Thymus (tissue), 11 donors: Measurements from ENCODE around the gene ZDHHC7. TPM values are rescaled to one million over a fixed set of nuclear protein-coding genes. Genes with fewer than 3 reads are reported as not detected.

Experiments used
- DNase-seq, 9 donors: peaks; one replicate each; pipeline ENCODE4 v3.0.0-alpha.2; 2013; ENCODE audit warnings: low spot score in 9 of 9, low read depth in 6 of 9, missing footprints in 1 of 9
- H3K27ac ChIP-seq, 2 donors: one replicate each; pipeline ENCODE4 v1.5.1; 2013; ENCODE audit warnings: control low read depth in 1 of 2, low read depth in 1 of 2, low read length in 1 of 2, mild to moderate bottlenecking in 1 of 2, moderate library complexity in 1 of 2
- H3K27me3 ChIP-seq, 2 donors: one replicate each; pipeline ENCODE4 v1.5.1; 2013; ENCODE audit warnings: low read length in 1 of 2; ENCODE audit not compliant: control insufficient read depth in 2 of 2, insufficient read depth in 1 of 2
- H3K36me3 ChIP-seq, 2 donors: one replicate each; pipeline ENCODE4 v1.5.1; 2013; ENCODE audit warnings: low read length in 1 of 2, mild to moderate bottlenecking in 1 of 2, moderate library complexity in 1 of 2; ENCODE audit not compliant: control insufficient read depth in 2 of 2, insufficient read depth in 2 of 2
- H3K4me1 ChIP-seq, 2 donors: one replicate each; pipeline ENCODE4 v1.5.1; 2013; ENCODE audit warnings: low read length in 2 of 2; ENCODE audit not compliant: control insufficient read depth in 2 of 2, insufficient read depth in 2 of 2
- H3K4me3 ChIP-seq, 2 donors: one replicate each; pipeline ENCODE4 v1.5.1; 2013; ENCODE audit warnings: low read length in 2 of 2, control low read depth in 1 of 2, mild to moderate bottlenecking in 1 of 2
- H3K9me3 ChIP-seq, 2 donors: one replicate each; pipeline ENCODE4 v1.5.1; 2013; ENCODE audit warnings: low read length in 1 of 2, mild to moderate bottlenecking in 1 of 2; ENCODE audit not compliant: control insufficient read depth in 2 of 2, insufficient read depth in 1 of 2
- WGBS: extraction: QIAGEN DNeasy Blood & Tissue Kit; methylation state at CpG from one replicate; pipeline ENCODE4 v1.1.7; 2013; 5-methylcytosine and 5-hydroxymethylcytosine counted together
- polyA plus RNA-seq: library from polyadenylated mRNA; stranded (reverse); fragments of 200-250 nt; gene quantifications from one replicate; pipeline ENCODE4 v1.2.3, GENCODE V29; 2013
- total RNA-seq: library from RNA; stranded (reverse); fragments of 120-200 nt; gene quantifications from one replicate; pipeline ENCODE4 v1.2.4, GENCODE V29; 2013
- donor health status: healthy.

The ZDHHC7 gene
- total and polyA plus RNA-seq, 2 donors: 19.0 to 24.6 TPM

GRCh38 chr16:84993926-84994325 lies 17.4 kb downstream of the ZDHHC7 start:
- Histone ChIP-seq H3K4me1 (peaks cover 0 to 3% of the 10 kb centered on the region in 2 donors), H3K27me3 (no peaks in the 10 kb centered on the region), H3K36me3 (peaks cover 38% of the 10 kb centered on the region in 2 donors), H3K27ac (no peak overlapping the region), H3K4me3 (no peak overlapping the region), H3K9me3 (no peaks in the 10 kb centered on the region)
- WGBS: over 99% methylated on average over 8 of the region's 8 CpGs
- DNase-seq: no peak

DNA sequence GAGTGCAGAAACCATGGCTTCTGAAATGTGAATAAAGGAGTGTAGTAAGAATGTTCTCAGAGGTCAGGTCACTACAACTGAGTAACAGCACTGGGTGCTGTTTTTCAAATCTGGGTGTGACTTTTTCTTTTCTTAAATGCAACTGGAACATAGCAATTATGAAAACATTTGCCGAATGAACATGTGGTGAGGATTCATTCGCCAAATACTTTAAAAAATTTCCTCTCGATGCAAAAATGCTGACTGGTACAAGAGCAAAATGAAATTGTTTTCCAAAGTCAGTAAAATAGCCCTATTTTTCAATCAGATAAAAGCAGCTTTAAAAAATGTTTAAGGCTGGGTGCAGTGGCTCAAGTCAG lies 18.6 kb downstream of the ZDHHC7 start:
- Histone ChIP-seq H3K27ac (no peak overlapping the region), H3K9me3 (no peaks in the 10 kb centered on the region), H3K36me3 (peaks cover 48 to 50% of the 10 kb centered on the region in 2 donors), H3K27me3 (no peaks in the 10 kb centered on the region), H3K4me1 (peaks cover 0 to 3% of the 10 kb centered on the region in 2 donors), H3K4me3 (no peak overlapping the region)
- no peak for DNase-seq
- 96% methylated on average over 3 of the region's 3 CpGs for WGBS

GRCh38 chr16:84990782-84991181 lies 20.6 kb downstream of the ZDHHC7 start:
- Histone ChIP-seq H3K4me3 (no peak overlapping the region), H3K4me1 (peaks cover 0 to 3% of the 10 kb centered on the region in 2 donors), H3K36me3 (peaks cover 65 to 67% of the 10 kb centered on the region in 2 donors), H3K9me3 (no peaks in the 10 kb centered on the region), H3K27ac (no peak overlapping the region), H3K27me3 (no peaks in the 10 kb centered on the region)
- WGBS: 98% methylated on average over 9 of the region's 9 CpGs
- DNase-seq: no peak

DNA sequence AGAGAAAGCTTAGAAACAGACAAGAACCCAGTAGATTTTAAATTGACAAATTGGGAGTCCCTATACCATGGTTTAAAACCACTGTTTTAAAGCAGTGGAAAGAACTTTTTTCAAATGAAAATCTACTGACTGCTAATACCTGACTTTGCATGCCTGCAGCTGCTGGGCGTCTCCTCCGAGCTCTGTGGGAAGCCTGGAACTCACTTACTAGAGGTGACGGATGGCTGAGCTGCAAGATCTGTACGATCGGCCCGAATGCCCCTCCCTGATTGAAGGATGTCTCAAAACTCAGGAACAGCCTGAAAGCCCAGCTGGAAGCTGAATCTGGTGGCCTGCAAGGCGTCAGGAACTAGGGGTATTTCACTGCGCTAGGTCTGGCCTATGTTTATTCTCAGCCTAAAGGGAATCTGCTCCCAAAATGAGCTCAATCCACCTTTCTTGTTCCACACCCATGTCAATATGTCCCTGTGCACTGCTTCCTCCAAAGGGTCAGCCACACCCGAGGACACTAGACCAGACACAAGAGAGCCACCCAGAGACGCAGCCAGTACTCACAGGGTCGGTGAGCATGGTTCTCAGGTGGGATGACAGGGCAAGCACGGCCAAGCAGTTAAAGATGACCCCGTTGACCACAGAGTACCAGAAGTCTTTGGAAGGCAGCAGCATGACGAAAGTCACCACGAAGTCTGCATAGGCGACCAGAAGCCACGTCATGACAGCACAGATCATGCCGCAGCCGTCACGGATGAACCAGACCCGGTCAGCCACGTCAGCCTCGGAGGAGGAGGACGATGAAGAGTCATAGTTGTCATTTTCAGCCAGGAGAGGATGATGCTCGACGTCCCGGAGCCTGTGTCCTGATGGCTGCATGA lies 21.4 kb downstream of the ZDHHC7 start:
- no peak for DNase-seq
- H3K36me3 ChIP-seq: peaks cover 59 to 69% of the 10 kb centered on the region in 2 donors
- H3K4me1 ChIP-seq: peaks cover 0 to 6% of the 10 kb centered on the region in 2 donors
- no peak overlapping the region for H3K27ac ChIP-seq
- 94% methylated on average over 27 of the region's 27 CpGs for WGBS
- no peak overlapping the region for H3K4me3 ChIP-seq
- H3K9me3 ChIP-seq: no peaks in the 10 kb centered on the region
- H3K27me3 ChIP-seq: no peaks in the 10 kb centered on the region

DNA sequence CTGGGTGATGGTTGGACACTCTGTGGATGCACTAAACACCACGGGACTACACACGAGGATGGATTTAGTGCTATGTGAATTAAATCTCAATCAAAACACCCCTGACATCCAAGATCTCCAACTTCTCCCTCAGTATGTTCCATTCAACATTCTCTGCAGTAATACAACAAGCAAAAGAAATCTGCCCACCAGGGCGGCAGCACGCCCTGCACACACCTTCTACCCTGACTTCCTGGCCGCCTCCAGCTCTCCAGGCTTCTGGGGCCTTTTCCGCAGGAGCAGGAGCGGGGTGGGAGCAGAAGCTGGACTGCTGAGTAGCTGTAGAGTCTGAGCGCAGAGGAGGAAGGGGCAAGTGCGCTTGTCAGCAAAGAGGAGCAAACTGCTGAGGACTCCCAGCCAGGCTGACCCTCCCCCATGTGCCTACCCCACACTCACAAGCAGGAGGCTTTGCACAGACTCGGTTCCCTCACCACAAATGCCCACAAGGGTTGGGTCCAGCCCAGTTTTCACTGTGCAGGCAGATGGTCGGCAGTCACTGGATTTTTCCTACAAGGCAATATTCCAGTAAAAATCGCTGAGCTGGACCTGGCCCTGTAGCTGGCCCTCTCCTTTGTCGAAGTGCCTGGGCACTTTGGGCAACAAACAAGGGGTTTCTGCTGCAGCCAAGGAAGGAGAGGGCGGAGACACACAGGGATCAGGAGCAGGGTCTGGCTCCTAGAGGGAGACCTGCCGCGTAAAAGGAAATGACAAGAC lies 22.8 kb downstream of the ZDHHC7 start:
- Histone ChIP-seq H3K27me3 (no peaks in the 10 kb centered on the region), H3K36me3 (peaks cover 49 to 65% of the 10 kb centered on the region in 2 donors), H3K4me3 (no peak overlapping the region), H3K27ac (no peak overlapping the region), H3K9me3 (no peaks in the 10 kb centered on the region), H3K4me1 (peaks cover 0 to 7% of the 10 kb centered on the region in 2 donors)
- 97% methylated on average over 16 of the region's 16 CpGs for WGBS
- no peak for DNase-seq

GRCh38 chr16:84986879-84987278 lies 24.5 kb downstream of the ZDHHC7 start:
- WGBS: 98% methylated on average over 1 of the region's 1 CpG
- Histone ChIP-seq H3K36me3 (peaks cover 51 to 66% of the 10 kb centered on the region in 2 donors), H3K27ac (no peak overlapping the region)

DNA sequence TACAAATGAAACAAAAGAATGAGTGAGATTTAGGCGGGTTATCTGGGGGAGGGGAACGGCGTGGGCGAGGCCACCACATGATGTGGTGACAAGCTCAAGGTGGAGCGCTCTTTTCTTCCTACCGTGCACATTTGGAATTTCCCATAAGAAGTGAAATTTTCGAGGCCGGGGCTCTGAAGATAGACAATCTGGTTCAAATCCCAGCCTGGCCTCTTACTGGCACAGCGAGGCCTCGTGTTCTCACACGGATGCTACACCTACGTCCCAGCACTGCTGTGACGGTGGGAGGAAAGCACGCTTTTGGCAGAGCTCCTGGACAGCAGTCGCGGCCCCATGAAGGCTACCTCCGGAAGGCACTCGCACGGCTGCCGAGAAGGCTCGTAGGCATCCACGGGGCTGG lies 25.2 kb downstream of the ZDHHC7 start:
- Histone ChIP-seq H3K27ac (no peak overlapping the region), H3K9me3 (no peaks in the 10 kb centered on the region), H3K36me3 (peaks cover 59 to 74% of the 10 kb centered on the region in 2 donors), H3K27me3 (no peaks in the 10 kb centered on the region), H3K4me1 (peaks cover 0 to 7% of the 10 kb centered on the region in 2 donors), H3K4me3 (no peak overlapping the region)
- no peak for DNase-seq
- 92% methylated on average over 22 of the region's 22 CpGs for WGBS

More at GRCh38 chr16:84986879-84987278, 24.5 kb downstream of the ZDHHC7 start:
- Histone ChIP-seq H3K9me3 (no peaks in the 10 kb centered on the region), H3K4me3 (no peak overlapping the region), H3K4me1 (peaks cover 0 to 7% of the 10 kb centered on the region in 2 donors), H3K27me3 (no peaks in the 10 kb centered on the region)
- DNase-seq: no peak

DNA sequence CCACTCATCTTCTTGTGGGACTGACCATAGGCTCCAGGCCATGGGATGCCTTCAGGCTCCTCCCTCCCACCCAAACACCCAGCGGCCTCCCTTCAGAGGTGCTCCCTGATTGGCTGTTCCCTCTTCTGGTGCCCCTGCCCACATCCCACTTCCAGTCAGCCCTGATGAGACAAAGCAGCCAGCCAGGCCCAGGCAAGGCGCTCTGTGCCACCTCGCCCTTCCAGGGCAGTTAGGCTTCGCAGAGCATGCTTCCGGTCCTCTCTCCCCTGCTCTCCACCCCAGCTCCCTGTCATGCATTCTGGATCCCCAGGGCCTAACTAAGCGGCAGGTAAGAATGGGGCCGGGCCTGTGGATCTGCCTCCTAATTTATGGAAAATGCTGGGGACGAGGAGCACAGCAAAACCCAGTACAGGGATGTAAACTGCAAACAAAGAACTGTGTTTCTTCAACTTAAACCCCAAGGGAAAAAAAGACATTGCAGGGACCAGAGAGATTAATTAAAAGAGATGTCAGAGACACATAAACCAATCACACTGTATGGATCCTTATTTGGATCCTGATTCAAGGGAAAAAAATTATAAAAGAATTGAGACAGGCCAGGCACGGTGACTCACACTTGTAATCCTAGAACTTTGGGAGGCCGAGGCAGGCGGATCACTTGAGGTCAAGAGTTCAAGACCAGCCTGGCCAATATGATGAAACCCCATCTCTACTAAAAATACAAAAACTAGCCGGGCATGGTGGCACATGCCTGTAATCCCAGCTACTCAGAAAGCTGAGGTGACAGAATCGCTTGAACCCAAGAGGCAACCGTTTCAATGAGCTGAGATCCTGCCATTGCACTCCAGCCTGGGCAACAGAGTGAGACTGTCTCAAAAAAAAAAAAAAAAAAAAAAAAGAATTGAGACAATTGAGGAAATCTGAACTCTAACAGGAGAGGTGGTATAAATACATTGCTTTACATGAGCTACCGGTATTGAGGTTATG lies 26.0 kb downstream of the ZDHHC7 start:
- Histone ChIP-seq H3K4me3 (no peak overlapping the region), H3K27ac (no peak overlapping the region), H3K9me3 (no peaks in the 10 kb centered on the region), H3K27me3 (no peaks in the 10 kb centered on the region), H3K36me3 (peaks cover 57 to 73% of the 10 kb centered on the region in 2 donors), H3K4me1 (peaks cover 0 to 7% of the 10 kb centered on the region in 2 donors)
- DNase-seq: no peak
- WGBS: 96% methylated on average over 15 of the region's 15 CpGs
